HepG2 (cell line): ENCODE data around the gene RASA2. TPM values are rescaled to one million over a fixed set of nuclear protein-coding genes. Genes with fewer than 3 reads are reported as not detected.
A peak's percentile ranks its signal among the peaks of the same experiment; 100 is the strongest.

Experiments used
- ATAC-seq: fragments of 200-7000 bp; cut with Tn5 transposase; 3 replicates; pipeline ENCODE4 v1.9.1; 2020; ENCODE audit warnings: mild to moderate bottlenecking, moderate library complexity
- BruUV-seq: library from RNA; stranded (reverse); fragments of 400-500 nt; replicated peaks from 2 replicates; lab custom pipeline; 2021; lab: Mats Ljungman, UMichigan
- CTCF ChIA-PET: fragments of 300-600 bp; formaldehyde crosslinking; extraction: SDS; loops from one replicate; lab custom pipeline; 2021; ENCODE audit warnings: low total read pairs, inconsistent platforms, low intra/inter-chr PET ratio; lab: Yijun Ruan, JAX
- POLR2A ChIA-PET: fragments of 350-600 bp; sonication (Branson Sonifier 250); formaldehyde crosslinking; loops from one replicate; lab custom pipeline; 2020; ENCODE audit warnings: antibody characterized with exemption, inconsistent platforms; lab: Yijun Ruan, JAX
- DNase-seq: peaks from one replicate; pipeline ENCODE4 v3.0.0-alpha.2; 2015; ENCODE audit warnings: low spot score
- FAIRE-seq: peaks from 3 replicates; lab custom pipeline; 2011; peaks lifted over from hg19 to GRCh38; lab: Jason Lieb, UNC
- H2AFZ ChIP-seq: one replicate; pipeline ENCODE4 v1.6.1; 2011; ENCODE audit warnings: low read length, inconsistent platforms
- H3K27ac ChIP-seq: fragments of 300-600 bp; 3 replicates; pipeline ENCODE4 v1.8.0; 2011; ENCODE audit warnings: mixed run types, mild to moderate bottlenecking, mixed read lengths, low read length, inconsistent platforms; ENCODE audit not compliant: insufficient read depth; ENCODE audit errors: extremely low read length
- H3K27me3 ChIP-seq, 2 experiments: fragments of 200-600 bp in 1 of 2; 2 replicates in 1 of 2; 3 replicates in 1 of 2; pipeline versions ENCODE4 v1.6.0 to v1.8.0; 2011; ENCODE audit warnings: low read length in 2 of 2, mild to moderate bottlenecking in 2 of 2, moderate library complexity in 2 of 2, inconsistent platforms in 1 of 2; ENCODE audit not compliant: insufficient read depth in 2 of 2, control insufficient read depth in 1 of 2
- H3K36me3 ChIP-seq, 2 experiments: fragments of 200-600 bp in 1 of 2; replicated peaks in 1 of 2; 2 replicates in 1 of 2; 3 replicates in 1 of 2; pipeline versions ENCODE4 v1.5.1 to v1.8.0; 2011; ENCODE audit warnings: low read length in 2 of 2, inconsistent platforms in 1 of 2; ENCODE audit not compliant: insufficient read depth in 2 of 2, control insufficient read depth in 1 of 2
- H3K4me1 ChIP-seq: 2 replicates; pipeline ENCODE4 v1.5.1; 2012; ENCODE audit warnings: low read length, inconsistent platforms; ENCODE audit not compliant: insufficient read depth
- H3K4me2 ChIP-seq: 2 replicates; pipeline ENCODE4 v1.6.0; 2011; ENCODE audit warnings: low read depth, low read length, inconsistent platforms
- H3K4me3 ChIP-seq, 3 experiments: fragments of 200-600 bp in 1 of 3; sonication (generic), shearing (Covaris generic) in 1 of 3; replicated peaks in 1 of 3; 2 replicates each; pipeline ENCODE4 v1.5.1; 2011 to 2016; ENCODE audit warnings: low read length in 3 of 3, inconsistent platforms in 2 of 3, low read depth in 2 of 3, mild to moderate bottlenecking in 2 of 3, control low read depth in 1 of 3, mixed read lengths in 1 of 3; ENCODE audit not compliant: insufficient read depth in 1 of 3
- H3K79me2 ChIP-seq: one replicate; pipeline ENCODE4 v1.6.1; 2011; ENCODE audit warnings: low read length, inconsistent platforms; ENCODE audit not compliant: insufficient read depth
- H3K9ac ChIP-seq: 2 replicates; pipeline ENCODE4 v1.6.0; 2011; ENCODE audit warnings: mild to moderate bottlenecking, low read depth, low read length, inconsistent platforms; ENCODE audit not compliant: insufficient read depth
- H3K9me3 ChIP-seq: 2 replicates; pipeline ENCODE4 v1.5.1; 2012; ENCODE audit warnings: mild to moderate bottlenecking, low read length
- H4K20me1 ChIP-seq: 2 replicates; pipeline ENCODE4 v1.6.0; 2011; ENCODE audit warnings: inconsistent platforms, mild to moderate bottlenecking, low read length, moderate library complexity; ENCODE audit not compliant: insufficient read depth
- CTCF ChIP-seq: sonication (generic); formaldehyde crosslinking; IDR thresholded peaks from 2 replicates; pipeline ENCODE4 v1.5.0; 2020; ENCODE audit warnings: mild to moderate bottlenecking, missing genetic modification reagents, moderate library complexity
- MTA1 ChIP-seq: sonication (generic); formaldehyde crosslinking; IDR thresholded peaks from 2 replicates; pipeline ENCODE4 v1.4.0; 2020; ENCODE audit warnings: missing genetic modification reagents, mild to moderate bottlenecking, borderline replicate concordance
- RARA ChIP-seq: IDR thresholded peaks from 2 replicates; pipeline ENCODE4 v1.6.1; 2016; ENCODE audit warnings: missing genetic modification reagents, missing compliant biosample characterization
- STAG1 ChIP-seq: sonication (generic); formaldehyde crosslinking; IDR thresholded peaks from 2 replicates; pipeline ENCODE4 v1.4.0; 2020; ENCODE audit warnings: missing genetic modification reagents
- ZFYVE20 ChIP-seq: sonication (generic); formaldehyde crosslinking; IDR thresholded peaks from 2 replicates; pipeline ENCODE4 v1.8.0; 2023; ENCODE audit warnings: low read depth, mild to moderate bottlenecking, moderate library complexity, missing genetic modification reagents, borderline replicate concordance
- ZNF160 ChIP-seq: sonication (generic); formaldehyde crosslinking; IDR thresholded peaks from 2 replicates; pipeline ENCODE4 v1.8.0; 2022; ENCODE audit warnings: mild to moderate bottlenecking, inconsistent platforms, missing genetic modification reagents
- ZNF282 ChIP-seq: fragments of 450-650 bp; IDR thresholded peaks from 2 replicates; pipeline ENCODE4 v1.6.1; 2018; ENCODE audit not compliant: partially characterized antibody
- ZNF589 ChIP-seq: sonication (generic); formaldehyde crosslinking; conservative IDR thresholded peaks from 2 replicates; pipeline ENCODE4 v1.8.0; 2022; ENCODE audit warnings: mild to moderate bottlenecking, moderate library complexity, missing genetic modification reagents
- ZNF615 ChIP-seq: sonication (generic); formaldehyde crosslinking; IDR thresholded peaks from 2 replicates; pipeline ENCODE4 v1.5.0; 2020; ENCODE audit warnings: mild to moderate bottlenecking, missing genetic modification reagents, borderline replicate concordance
- ZNF784 ChIP-seq: sonication (generic); formaldehyde crosslinking; IDR thresholded peaks from 2 replicates; pipeline ENCODE4 v1.5.1; 2020; ENCODE audit warnings: missing genetic modification reagents, mild to moderate bottlenecking, borderline replicate concordance
- whole genome bisulfite sequencing: methylation state at CpG from one replicate; pipeline ENCODE4 v1.1.6; 2017; ENCODE audit warnings: low lambda C conversion rate; 5-methylcytosine and 5-hydroxymethylcytosine counted together
- in situ Hi-C: cut with HindIII; loops from 2 replicates; pipeline ENCODE4 v1.10.0; 2017; ENCODE audit warnings: low pct_unique_long_range_greater_than_20kb; ENCODE audit not compliant: extremely low pct_ligation_motif_present
- intact Hi-C: fragments of 100-400 bp; cut with micrococcal nuclease; formaldehyde crosslinking; loops from one replicate; pipeline ENCODE4 v1.10.0; 2022; ENCODE audit not compliant: unreplicated experiment
- polyA plus RNA-seq, 8 experiments: library from polyadenylated mRNA; depleted of rRNA in 3 of 8; stranded (reverse) in 7 of 8; unstranded in 1 of 8; fragments of >200 nt; fragmentation: Illumina TruSeq in 4 of 8; extraction: Trizol in 4 of 8; gene quantifications; 2 replicates each; pipeline versions ENCODE4 v1.2.1 to v1.2.3, GENCODE V29; 2011 to 2016; ENCODE audit warnings: low read depth in 4 of 8, missing spikeins in 1 of 8, mixed read lengths in 1 of 8; ENCODE audit not compliant: insufficient read depth in 1 of 8
- total RNA-seq, 5 experiments: library from RNA; depleted of rRNA; stranded (reverse); fragments of >200 nt; fragmentation: Illumina TruSeq; extraction: Trizol; gene quantifications; 2 replicates each; pipeline ENCODE4 v1.2.3, GENCODE V29; 2016; ENCODE audit warnings: low read depth in 1 of 5
- TF ChIP-seq, protein P1 (sequence below): sonication (generic); formaldehyde crosslinking; IDR thresholded peaks from 2 replicates; pipeline ENCODE4 v1.4.0; 2020; ENCODE audit warnings: mild to moderate bottlenecking, low read depth, missing genetic modification reagents

The RASA2 gene
- total and polyA plus RNA-seq, 2 of the 13 experiments (the other 11 are each of a cell fraction or from before 2014, with no cell fraction given), result 5.4 to 8.5 TPM

DNA sequence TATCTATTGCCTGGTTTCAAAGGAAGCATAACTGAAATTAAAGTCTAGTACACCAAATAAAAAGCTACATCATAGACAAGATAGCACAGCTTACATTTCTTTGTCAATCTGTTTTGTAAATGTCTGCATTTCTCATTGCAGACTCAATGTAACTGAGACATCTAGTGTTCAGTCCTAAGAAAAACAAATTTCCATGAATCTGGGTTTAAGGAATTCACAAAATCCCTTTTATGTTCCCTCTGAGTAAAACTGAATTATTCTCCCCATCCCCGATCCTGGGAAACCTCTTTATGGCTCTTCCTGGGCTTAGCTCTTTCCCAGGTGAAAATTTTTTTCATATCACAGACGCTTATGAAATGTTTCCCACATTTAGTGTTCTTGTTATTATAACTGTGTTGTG lies 21.6 kb upstream of the RASA2 start:
- BruUV-seq, result no TSS peak
- no peaks in the 10 kb centered on the region for H3K36me3 ChIP-seq
- no peak for DNase-seq
- H3K27ac ChIP-seq, result no peak overlapping the region
- in situ Hi-C loops, result no loop called here
- 45% methylated on average over 2 of the region's 2 CpGs for WGBS
- H4K20me1 ChIP-seq, result no peaks in the 10 kb centered on the region
- peaks cover 28% of the 10 kb centered on the region for H3K4me1 ChIP-seq
- peaks cover 9% of the 10 kb centered on the region for H3K9me3 ChIP-seq
- no peak overlapping the region for H3K9ac ChIP-seq
- ChIA-PET CTCF (no interaction called here), POLR2A (interaction anchor here (1.2 kb wide), 1 partner anchor 153 kb away, joined by 3 read pairs; no protein-coding TSS in a partner anchor)
- H3K79me2 ChIP-seq, result no peaks in the 10 kb centered on the region
- H3K4me2 ChIP-seq, result no peak overlapping the region
- no peak for TF ChIP-seq RARA (CRISPR knock-in tag)
- TF ChIP-seq STAG1 (CRISPR knock-in tag), result peak; percentile 55
- TF ChIP-seq, protein P1, sequence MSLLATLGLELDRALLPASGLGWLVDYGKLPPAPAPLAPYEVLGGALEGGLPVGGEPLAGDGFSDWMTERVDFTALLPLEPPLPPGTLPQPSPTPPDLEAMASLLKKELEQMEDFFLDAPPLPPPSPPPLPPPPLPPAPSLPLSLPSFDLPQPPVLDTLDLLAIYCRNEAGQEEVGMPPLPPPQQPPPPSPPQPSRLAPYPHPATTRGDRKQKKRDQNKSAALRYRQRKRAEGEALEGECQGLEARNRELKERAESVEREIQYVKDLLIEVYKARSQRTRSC (CRISPR knock-in tag), result no peak
- peak; percentile 40 for TF ChIP-seq CTCF (CRISPR knock-in tag)
- TF ChIP-seq ZNF615, result no peak
- no peak for TF ChIP-seq ZNF160 (CRISPR knock-in tag)
- no peak for TF ChIP-seq ZNF784
- no peak for TF ChIP-seq ZNF282
- no peak for TF ChIP-seq ZNF589 (CRISPR knock-in tag)
- TF ChIP-seq ZFYVE20, result no peak
- no peak for TF ChIP-seq MTA1 (CRISPR knock-in tag)
- TF ChIP-seq, all 625 proteins: peak for 2
- intact Hi-C loops, result loop anchor here (10.0 kb wide), 1 partner anchor 180 kb away; no protein-coding TSS in a partner anchor
- Histone ChIP-seq H3K27me3 (no peaks in the 10 kb centered on the region), H2AFZ (no peak overlapping the region), H3K4me3 (no peak overlapping the region)
- ATAC-seq, result no peak
- FAIRE-seq, result no peak
